OCI-LY1 (cell line): ENCODE results near the gene PGM3.

ENCODE experiments used
- H2AFZ ChIP-seq: fragments of 200-600 bp; sonication (generic), shearing (Covaris generic); 2 replicates; pipeline ENCODE4 v1.6.0; 2014; ENCODE audit warnings: antibody characterized with exemption, mild to moderate bottlenecking, low read length
- H3F3A ChIP-seq: fragments of 200-600 bp; sonication (generic), shearing (Covaris generic); 2 replicates; pipeline ENCODE4 v1.6.0; 2014; ENCODE audit warnings: mild to moderate bottlenecking, antibody characterized with exemption, low read length, moderate library complexity; ENCODE audit not compliant: insufficient read depth
- H3K27ac ChIP-seq: fragments of 200-600 bp; sonication (generic); 2 replicates; pipeline ENCODE4 v1.5.1; 2014; ENCODE audit warnings: low read length, mixed run types, mild to moderate bottlenecking, low read depth; ENCODE audit not compliant: poor library complexity, severe bottlenecking
- H3K27me3 ChIP-seq: fragments of 200-600 bp; sonication (generic); 2 replicates; pipeline ENCODE4 v1.6.0; 2014; ENCODE audit warnings: antibody characterized with exemption, mild to moderate bottlenecking, low read length, moderate library complexity; ENCODE audit not compliant: insufficient read depth
- H3K36me3 ChIP-seq: fragments of 200-600 bp; sonication (generic); 2 replicates; pipeline ENCODE4 v1.6.1; 2014; ENCODE audit warnings: mild to moderate bottlenecking, antibody characterized with exemption, low read length, moderate library complexity, mixed read lengths; ENCODE audit not compliant: insufficient read depth
- H3K4me1 ChIP-seq: fragments of 200-600 bp; sonication (generic); 2 replicates; pipeline ENCODE4 v1.5.1; 2014; ENCODE audit warnings: mild to moderate bottlenecking, low read length, moderate library complexity; ENCODE audit not compliant: insufficient read depth, severe bottlenecking
- H3K4me2 ChIP-seq: fragments of 200-600 bp; sonication (generic), shearing (Covaris generic); 2 replicates; pipeline ENCODE4 v1.6.1; 2014; ENCODE audit warnings: low read length
- H3K4me3 ChIP-seq: fragments of 200-600 bp; sonication (generic); 2 replicates; pipeline ENCODE4 v1.5.1; 2014; ENCODE audit warnings: low read length, low read depth, mild to moderate bottlenecking, mixed read lengths; ENCODE audit not compliant: poor library complexity, severe bottlenecking
- H3K79me2 ChIP-seq: fragments of 200-600 bp; shearing (Covaris generic); 2 replicates; pipeline ENCODE4 v1.6.1; 2016; ENCODE audit warnings: mixed run types, low read length, mixed read lengths; ENCODE audit not compliant: insufficient read depth
- H3K9ac ChIP-seq: fragments of 200-600 bp; sonication (generic), shearing (Covaris generic); 2 replicates; pipeline ENCODE4 v1.6.1; 2014; ENCODE audit warnings: mild to moderate bottlenecking, low read length, mixed read lengths
- H3K9me2 ChIP-seq: fragments of 200-600 bp; sonication (generic), shearing (Covaris generic); 2 replicates; pipeline ENCODE4 v1.6.1; 2014; ENCODE audit warnings: low read depth, mild to moderate bottlenecking, low read length, mixed read lengths
- H3K9me3 ChIP-seq: fragments of 200-600 bp; shearing (Covaris generic); 2 replicates; pipeline ENCODE4 v1.6.1; 2014; ENCODE audit warnings: low read length, mixed read lengths
- H4K20me1 ChIP-seq: fragments of 200-600 bp; sonication (generic), shearing (Covaris generic); 2 replicates; pipeline ENCODE4 v1.6.0; 2016; ENCODE audit warnings: mild to moderate bottlenecking, low read length; ENCODE audit not compliant: insufficient read depth
- CTCF ChIP-seq: fragments of 200-600 bp; sonication (generic), shearing (Covaris generic); IDR thresholded peaks from 2 replicates; pipeline ENCODE4 v1.5.1; 2017; ENCODE audit warnings: mild to moderate bottlenecking, antibody characterized with exemption, low read length, moderate library complexity, mixed read lengths
- EZH2 ChIP-seq: fragments of 200-600 bp; sonication (generic), shearing (Covaris generic); IDR thresholded peaks from 2 replicates; pipeline ENCODE4 v1.8.0; 2017; ENCODE audit warnings: borderline replicate concordance, mixed run types, mild to moderate bottlenecking, antibody characterized with exemption, low read length, moderate library complexity, mixed read lengths

Gene PGM3

DNA sequence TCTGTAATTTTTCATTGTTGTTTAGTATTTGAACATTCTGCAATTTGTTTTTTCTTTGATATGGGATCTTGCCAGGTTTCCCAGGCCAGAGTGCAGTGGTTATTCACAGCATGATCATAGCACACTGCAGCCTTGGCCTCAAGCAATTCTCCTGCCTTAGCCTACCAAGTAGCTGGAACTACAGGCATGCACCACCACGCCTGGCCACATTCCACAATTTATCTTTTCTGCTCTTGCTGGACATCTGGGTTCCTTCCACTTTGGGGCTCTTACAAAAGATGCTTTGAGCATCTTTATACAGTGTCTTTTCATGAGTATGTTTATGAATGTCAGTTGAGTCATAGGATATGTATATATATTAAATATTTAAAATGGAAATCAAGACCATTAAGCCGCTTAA is 42.0 kb downstream of the PGM3 start:
- no peaks in the 10 kb centered on the region for H4K20me1 ChIP-seq
- H3F3A ChIP-seq = no peaks in the 10 kb centered on the region
- no peaks in the 10 kb centered on the region for H3K79me2 ChIP-seq
- H3K27ac ChIP-seq = no peak overlapping the region
- H3K9me3 ChIP-seq = no peaks in the 10 kb centered on the region
- H3K9me2 ChIP-seq = no peaks in the 10 kb centered on the region
- H3K36me3 ChIP-seq = peaks cover 65% of the 10 kb centered on the region
- no peaks in the 10 kb centered on the region for H3K4me1 ChIP-seq
- H3K9ac ChIP-seq = no peak overlapping the region
- H2AFZ ChIP-seq = no peak overlapping the region
- no peak overlapping the region for H3K4me3 ChIP-seq
- no peaks in the 10 kb centered on the region for H3K27me3 ChIP-seq
- no peak overlapping the region for H3K4me2 ChIP-seq
- TF ChIP-seq EZH2 (no peak), CTCF (no peak)

DNA sequence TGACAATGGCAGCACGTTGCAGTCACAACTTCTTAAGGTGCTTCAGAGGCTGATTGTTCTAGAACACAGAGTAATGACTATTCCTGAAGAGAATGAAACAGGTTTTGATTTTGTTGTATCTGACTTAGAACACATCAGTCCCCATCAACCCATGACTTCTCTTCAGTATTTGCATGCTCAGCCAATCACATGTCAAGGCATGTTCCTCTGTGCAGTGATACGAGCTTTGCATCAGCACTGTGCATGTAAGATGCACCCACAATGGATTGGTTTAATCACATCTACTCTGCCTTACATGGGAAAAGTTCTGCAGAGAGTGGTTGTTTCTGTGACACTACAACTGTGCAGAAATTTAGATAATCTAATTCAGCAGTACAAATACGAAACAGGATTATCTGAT is 54.3 kb downstream of the PGM3 start:
- H3K9ac ChIP-seq = no peak overlapping the region
- H3K27me3 ChIP-seq = no peaks in the 10 kb centered on the region
- no peaks in the 10 kb centered on the region for H3F3A ChIP-seq
- no peak overlapping the region for H3K4me3 ChIP-seq
- no peaks in the 10 kb centered on the region for H3K9me3 ChIP-seq
- H3K79me2 ChIP-seq = no peaks in the 10 kb centered on the region
- TF ChIP-seq EZH2 = no peak
- TF ChIP-seq CTCF = no peak
- no peak overlapping the region for H2AFZ ChIP-seq
- no peaks in the 10 kb centered on the region for H4K20me1 ChIP-seq
- H3K36me3 ChIP-seq = peaks cover 85% of the 10 kb centered on the region
- H3K9me2 ChIP-seq = no peaks in the 10 kb centered on the region
- H3K4me1 ChIP-seq = no peaks in the 10 kb centered on the region
- H3K27ac ChIP-seq = no peak overlapping the region
- H3K4me2 ChIP-seq = no peak overlapping the region

DNA sequence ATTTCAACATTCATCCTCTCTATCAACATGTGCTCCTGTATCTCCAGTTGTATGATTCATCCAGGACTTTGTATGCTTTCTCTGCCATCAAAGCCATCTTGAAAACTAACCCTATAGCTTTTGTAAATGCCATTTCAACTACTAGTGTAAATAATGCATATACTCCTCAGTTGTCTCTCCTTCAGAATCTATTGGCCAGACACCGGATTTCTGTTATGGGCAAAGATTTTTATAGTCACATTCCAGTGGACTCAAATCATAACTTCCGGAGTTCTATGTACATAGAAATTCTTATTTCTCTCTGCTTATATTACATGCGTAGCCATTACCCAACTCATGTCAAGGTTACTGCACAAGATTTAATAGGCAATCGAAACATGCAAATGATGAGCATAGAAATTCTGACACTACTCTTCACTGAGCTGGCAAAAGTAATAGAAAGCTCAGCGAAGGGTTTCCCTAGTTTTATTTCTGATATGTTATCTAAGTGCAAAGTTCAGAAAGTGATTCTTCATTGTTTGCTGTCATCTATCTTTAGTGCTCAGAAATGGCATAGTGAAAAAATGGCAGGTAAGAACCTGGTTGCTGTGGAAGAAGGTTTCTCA is 54.8 kb downstream of the PGM3 start:
- Histone ChIP-seq H3F3A (no peaks in the 10 kb centered on the region), H3K4me2 (no peak overlapping the region), H4K20me1 (no peaks in the 10 kb centered on the region), H3K9ac (no peak overlapping the region), H3K27me3 (no peaks in the 10 kb centered on the region), H3K4me1 (no peaks in the 10 kb centered on the region), H3K36me3 (peaks cover 82% of the 10 kb centered on the region), H2AFZ (no peak overlapping the region), H3K79me2 (no peaks in the 10 kb centered on the region), H3K27ac (no peak overlapping the region), H3K9me2 (no peaks in the 10 kb centered on the region), H3K4me3 (no peak overlapping the region), H3K9me3 (no peaks in the 10 kb centered on the region)
- TF ChIP-seq EZH2 (no peak), CTCF (no peak)
